Endothelial cell of umbilical vein (primary cell): ENCODE results near the gene ANO4. TPM values are rescaled to one million over a fixed set of nuclear protein-coding genes. Genes with fewer than 3 reads are reported as not detected.

Source experiments
- BruUV-seq: library from RNA; stranded (reverse); fragments of 400-500 nt; replicated peaks from 2 replicates; lab custom pipeline; 2021; lab: Mats Ljungman, UMichigan
- CTCF ChIA-PET: fragments of 300-600, 350-600 bp; sonication (Branson Sonifier 250); formaldehyde crosslinking; loops from one replicate; lab custom pipeline; 2021; ENCODE audit warnings: antibody characterized with exemption, inconsistent platforms; lab: Charles Lee
- POLR2A ChIA-PET: fragments of 300-600, 350-600 bp; sonication (Branson Sonifier 250); formaldehyde crosslinking; loops from one replicate; lab custom pipeline; 2021; ENCODE audit warnings: antibody characterized with exemption, inconsistent platforms; lab: Charles Lee
- DNase-seq: peaks from one replicate; pipeline ENCODE4 v3.0.0-alpha.2; 2011; ENCODE audit warnings: low read depth, low spot score
- FAIRE-seq: peaks from 2 replicates; lab custom pipeline; 2011; peaks lifted over from hg19 to GRCh38; lab: Jason Lieb, UNC
- H2AFZ ChIP-seq: 2 replicates; pipeline ENCODE4 v1.6.0; 2012; ENCODE audit warnings: low read depth, low read length, control low read depth, inconsistent platforms
- H3K27ac ChIP-seq: 2 replicates; pipeline ENCODE4 v1.5.1; 2011; ENCODE audit warnings: low read depth, mild to moderate bottlenecking, control low read depth, low read length, moderate library complexity; ENCODE audit not compliant: insufficient read depth
- H3K27me3 ChIP-seq, 2 experiments: 2 replicates each; pipeline versions ENCODE4 v1.6.0 to v1.6.1; 2011; ENCODE audit warnings: low read length in 2 of 2, mixed read lengths in 1 of 2; ENCODE audit not compliant: control insufficient read depth in 2 of 2, insufficient read depth in 2 of 2
- H3K36me3 ChIP-seq, 2 experiments: 2 replicates in 1 of 2; 3 replicates in 1 of 2; pipeline ENCODE4 v1.5.1; 2011; ENCODE audit warnings: low read length in 2 of 2, mild to moderate bottlenecking in 1 of 2, moderate library complexity in 1 of 2; ENCODE audit not compliant: control insufficient read depth in 2 of 2, insufficient read depth in 2 of 2; ENCODE audit errors: extremely low read depth in 1 of 2
- H3K4me1 ChIP-seq: 3 replicates; pipeline ENCODE4 v1.5.1; 2011; ENCODE audit warnings: mild to moderate bottlenecking, low read length; ENCODE audit not compliant: control insufficient read depth, insufficient read depth; ENCODE audit errors: extremely low read depth
- H3K4me2 ChIP-seq: 2 replicates; pipeline ENCODE4 v1.6.1; 2011; ENCODE audit warnings: low read length, control low read depth, mixed read lengths; ENCODE audit not compliant: insufficient read depth
- H3K4me3 ChIP-seq, 3 experiments: fragments of 200-600 bp in 1 of 3; sonication (generic), shearing (Covaris generic) in 1 of 3; replicated peaks in 1 of 3; 2 replicates each; pipeline ENCODE4 v1.5.1; 2011 to 2016; ENCODE audit warnings: control low read depth in 3 of 3, low read length in 3 of 3, mild to moderate bottlenecking in 2 of 3, inconsistent platforms in 1 of 3, low read depth in 1 of 3, moderate library complexity in 1 of 3; ENCODE audit not compliant: insufficient read depth in 1 of 3
- H3K79me2 ChIP-seq: 2 replicates; pipeline ENCODE4 v1.6.0; 2012; ENCODE audit warnings: low read length, inconsistent platforms; ENCODE audit not compliant: control insufficient read depth, insufficient read depth
- H3K9ac ChIP-seq: replicated peaks from 2 replicates; pipeline ENCODE3; 2011; ENCODE audit warnings: low read length, control low read depth; ENCODE audit not compliant: insufficient read depth; ENCODE audit errors: extremely low read depth
- H3K9me1 ChIP-seq: replicated peaks from 3 replicates; pipeline ENCODE4 v1.6.0; 2011; ENCODE audit warnings: mild to moderate bottlenecking, low read length; ENCODE audit not compliant: control insufficient read depth, insufficient read depth; ENCODE audit errors: extremely low read depth
- H3K9me3 ChIP-seq: replicated peaks from 2 replicates; pipeline ENCODE4 v1.5.1; 2012; ENCODE audit warnings: low read length, inconsistent platforms; ENCODE audit not compliant: control insufficient read depth, insufficient read depth
- H4K20me1 ChIP-seq: replicated peaks from 2 replicates; pipeline ENCODE3; 2011; ENCODE audit warnings: mild to moderate bottlenecking, low read length; ENCODE audit not compliant: control insufficient read depth, insufficient read depth; ENCODE audit errors: extremely low read depth
- EZH2 ChIP-seq: IDR thresholded peaks from 2 replicates; pipeline ENCODE4 v1.6.1; 2012; ENCODE audit warnings: borderline replicate concordance, low read depth, mild to moderate bottlenecking, moderate library complexity, low read length, inconsistent platforms; ENCODE audit not compliant: severe bottlenecking
- FOS ChIP-seq: IDR thresholded peaks from 2 replicates; pipeline ENCODE4 v1.6.1; 2011; ENCODE audit warnings: mild to moderate bottlenecking, low read length, moderate library complexity, borderline replicate concordance; ENCODE audit not compliant: insufficient read depth
- GATA2 ChIP-seq: IDR thresholded peaks from 2 replicates; pipeline ENCODE4 v1.7.0; 2011; ENCODE audit warnings: low read depth, mild to moderate bottlenecking, moderate library complexity, mixed read lengths, low read length; ENCODE audit not compliant: insufficient read length, insufficient read depth
- JUN ChIP-seq: IDR thresholded peaks from 2 replicates; pipeline ENCODE4 v1.6.1; 2011; ENCODE audit warnings: borderline replicate concordance, low read depth; ENCODE audit not compliant: insufficient read length, insufficient read depth
- MAX ChIP-seq: IDR thresholded peaks from 2 replicates; pipeline ENCODE4 v1.6.1; 2011; ENCODE audit not compliant: insufficient read depth, insufficient read length
- MYC ChIP-seq: IDR thresholded peaks from one replicate; pipeline ENCODE4 v1.6.1; 2011; ENCODE audit warnings: mild to moderate bottlenecking, low read depth, low read length
- POLR2A ChIP-seq: IDR thresholded peaks from 2 replicates; pipeline ENCODE4 v1.6.1; 2012; ENCODE audit warnings: low read depth, mild to moderate bottlenecking, control low read depth, low read length
- POLR2AphosphoS5 ChIP-seq: IDR thresholded peaks from 2 replicates; pipeline ENCODE4 v1.6.1; 2012; ENCODE audit warnings: low read depth, mild to moderate bottlenecking, control low read depth, low read length, moderate library complexity; ENCODE audit not compliant: insufficient read depth
- dilution Hi-C: fragments of 300-500 bp; cut with MboI; formaldehyde crosslinking; loops from one replicate; pipeline ENCODE4 v1.15.0; 2019; ENCODE audit warnings: low sequenced_read_pairs; ENCODE audit not compliant: extremely low pct_ligation_motif_present
- intact Hi-C: fragments of 100-400 bp; cut with micrococcal nuclease; formaldehyde crosslinking; loops from one replicate; pipeline ENCODE4 v1.10.0; 2022
- polyA plus RNA-seq, 4 experiments: library from polyadenylated mRNA; depleted of rRNA in 3 of 4; stranded (reverse) in 3 of 4; unstranded in 1 of 4; fragments of >200 nt; gene quantifications; 2 replicates each; pipeline versions ENCODE4 v1.2.1 to v1.2.3, GENCODE V29; 2011 to 2012; ENCODE audit warnings: missing spikeins in 1 of 4
- total RNA-seq: library from RNA; stranded (reverse); gene quantifications from 2 replicates; pipeline ENCODE4 v1.2.3, GENCODE V29; 2021
- TF ChIP-seq, protein P1 (sequence below), 2 donors: IDR thresholded peaks; 1 replicate in 1 of 2; 2 replicates in 1 of 2; pipeline ENCODE4 v1.5.1; 2011; ENCODE audit warnings: low read length in 2 of 2, mild to moderate bottlenecking in 2 of 2, moderate library complexity in 2 of 2, control low read depth in 1 of 2, inconsistent platforms in 1 of 2, low read depth in 1 of 2; ENCODE audit not compliant: insufficient read depth in 1 of 2; ENCODE audit errors: extremely low read depth in 1 of 2

The ANO4 gene
- total and polyA plus RNA-seq, 2 donors (not counting 3 experiments of a cell fraction or from before 2014, with no cell fraction given) = 0.25 TPM; not detected in 1

GRCh38 chr12:100963381-100963780 is 168.8 kb downstream of the ANO4 start:
- FAIRE-seq (no peak), DNase-seq (no peak)
- no peaks in the 10 kb centered on the region for H3K79me2 ChIP-seq
- no peaks in the 10 kb centered on the region for H3K9me1 ChIP-seq
- H3K36me3 ChIP-seq = no peaks in the 10 kb centered on the region
- intact Hi-C loops (no loop called here), dilution Hi-C loops (no loop called here)
- H3K4me2 ChIP-seq = no peak overlapping the region
- no TSS peak for BruUV-seq
- ChIA-PET CTCF (no interaction called here), POLR2A (no interaction called here)
- no peak overlapping the region for H3K9ac ChIP-seq
- no peaks in the 10 kb centered on the region for H3K27me3 ChIP-seq
- H3K4me3 ChIP-seq = no peak overlapping the region
- H4K20me1 ChIP-seq = no peaks in the 10 kb centered on the region
- H3K27ac ChIP-seq = no peak overlapping the region
- TF ChIP-seq POLR2A (no peak), JUN (no peak), GATA2 (no peak), POLR2AphosphoS5 (no peak), MAX (no peak), MYC (no peak), FOS (no peak), EZH2 (no peak)
- TF ChIP-seq, protein P1, sequence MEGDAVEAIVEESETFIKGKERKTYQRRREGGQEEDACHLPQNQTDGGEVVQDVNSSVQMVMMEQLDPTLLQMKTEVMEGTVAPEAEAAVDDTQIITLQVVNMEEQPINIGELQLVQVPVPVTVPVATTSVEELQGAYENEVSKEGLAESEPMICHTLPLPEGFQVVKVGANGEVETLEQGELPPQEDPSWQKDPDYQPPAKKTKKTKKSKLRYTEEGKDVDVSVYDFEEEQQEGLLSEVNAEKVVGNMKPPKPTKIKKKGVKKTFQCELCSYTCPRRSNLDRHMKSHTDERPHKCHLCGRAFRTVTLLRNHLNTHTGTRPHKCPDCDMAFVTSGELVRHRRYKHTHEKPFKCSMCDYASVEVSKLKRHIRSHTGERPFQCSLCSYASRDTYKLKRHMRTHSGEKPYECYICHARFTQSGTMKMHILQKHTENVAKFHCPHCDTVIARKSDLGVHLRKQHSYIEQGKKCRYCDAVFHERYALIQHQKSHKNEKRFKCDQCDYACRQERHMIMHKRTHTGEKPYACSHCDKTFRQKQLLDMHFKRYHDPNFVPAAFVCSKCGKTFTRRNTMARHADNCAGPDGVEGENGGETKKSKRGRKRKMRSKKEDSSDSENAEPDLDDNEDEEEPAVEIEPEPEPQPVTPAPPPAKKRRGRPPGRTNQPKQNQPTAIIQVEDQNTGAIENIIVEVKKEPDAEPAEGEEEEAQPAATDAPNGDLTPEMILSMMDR (IDR thresholded peaks at IDR 0.05; ENCODE audit: extremely low read depth in 1 of 2, insufficient read depth in 1 of 2, low read depth in 1 of 2, low read length in 2 of 2) = no peak
- no peak overlapping the region for H2AFZ ChIP-seq
- H3K9me3 ChIP-seq = peaks cover 2% of the 10 kb centered on the region
- H3K4me1 ChIP-seq = peaks cover 8% of the 10 kb centered on the region
